Erythroblast (primary cell): Measurements from ENCODE around the gene CDC42BPA.

Experiments
- GATA1 ChIP-seq: IDR thresholded peaks from 2 replicates; pipeline ENCODE4 v1.6.1; 2011; ENCODE audit warnings: low read depth, mild to moderate bottlenecking, control low read depth, low read length, moderate library complexity
- POLR2A ChIP-seq: IDR thresholded peaks from 2 replicates; pipeline ENCODE4 v1.6.1; 2011; ENCODE audit warnings: mild to moderate bottlenecking, low read length

- TF ChIP-seq POLR2A (no peak), GATA1 (no peak)
These were observed 329.0 kb downstream of the CDC42BPA start for GRCh38 chr1:226989085-226989920.
